B cell (primary cell): ENCODE measurements around the gene CRABP1. TPM values are rescaled to one million over a fixed set of nuclear protein-coding genes. Genes with fewer than 3 reads are reported as not detected.

ENCODE experiments used
- ATAC-seq: fragments of 200-7000 bp; cut with Tn5 transposase; one replicate; pipeline ENCODE4 v1.10.0; 2021; ENCODE audit warnings: low read depth, mild to moderate bottlenecking, moderate number of reproducible peaks, moderate library complexity
- CTCF ChIA-PET: fragments of 350-600 bp; sonication (Branson Sonifier 250); formaldehyde crosslinking; loops from one replicate; lab custom pipeline; 2021; ENCODE audit warnings: antibody characterized with exemption, inconsistent platforms; lab: Charles Lee
- POLR2A ChIA-PET: fragments of 350-600 bp; sonication (Branson Sonifier 250); formaldehyde crosslinking; loops from one replicate; lab custom pipeline; 2021; ENCODE audit warnings: antibody characterized with exemption; lab: Charles Lee
- DNase-seq: peaks from one replicate; pipeline ENCODE4 v3.0.0; 2013
- H2AFZ ChIP-seq: 2 replicates; pipeline ENCODE4 v1.6.1; 2012; ENCODE audit warnings: mild to moderate bottlenecking, low read depth, low read length; ENCODE audit not compliant: insufficient read depth, poor library complexity, severe bottlenecking
- H3K27ac ChIP-seq, 2 donors: 1 replicate in 1 of 2; 2 replicates in 1 of 2; pipeline ENCODE4 v1.5.1; 2012 to 2013; ENCODE audit warnings: low read length in 2 of 2, mild to moderate bottlenecking in 2 of 2, moderate library complexity in 1 of 2
- H3K27me3 ChIP-seq, 4 experiments: fragments of 200-600 bp in 1 of 4; sonication (generic) in 1 of 4; replicated peaks in 1 of 4; 1 replicate in 2 of 4; 2 replicates in 2 of 4; pipeline versions ENCODE4 v1.6.1 to v1.7.0; 2013 to 2016; ENCODE audit warnings: low read length in 3 of 4, mild to moderate bottlenecking in 2 of 4, mixed read lengths in 1 of 4, moderate library complexity in 1 of 4; ENCODE audit not compliant: insufficient read depth in 4 of 4, control insufficient read depth in 3 of 4; ENCODE audit errors: control extremely low read depth in 1 of 4
- H3K36me3 ChIP-seq, 2 experiments: replicated peaks in 1 of 2; 1 replicate in 1 of 2; 2 replicates in 1 of 2; pipeline versions ENCODE4 v1.6.1 to v1.7.1; 2013; ENCODE audit warnings: low read length in 1 of 2; ENCODE audit not compliant: insufficient read depth in 2 of 2, control insufficient read depth in 1 of 2; ENCODE audit errors: control extremely low read depth in 1 of 2, extremely low read depth in 1 of 2
- H3K4me1 ChIP-seq, 2 donors: fragments of 200-600 bp in 1 of 2; sonication (generic) in 1 of 2; 1 replicate in 1 of 2; 2 replicates in 1 of 2; pipeline versions ENCODE4 v1.5.1 to v1.6.1; 2013 to 2017; ENCODE audit warnings: low read length in 2 of 2; ENCODE audit not compliant: control insufficient read depth in 2 of 2, insufficient read depth in 2 of 2
- H3K4me2 ChIP-seq: replicated peaks from 2 replicates; pipeline ENCODE3; 2012; ENCODE audit warnings: mild to moderate bottlenecking, low read depth, low read length; ENCODE audit not compliant: poor library complexity, severe bottlenecking
- H3K4me3 ChIP-seq, 5 experiments: fragments of 200-600 bp in 1 of 5; sonication (generic) in 1 of 5; 1 replicate in 3 of 5; 2 replicates in 2 of 5; pipeline versions ENCODE4 v1.5.1 to v1.7.0; 2011 to 2016; ENCODE audit warnings: low read length in 4 of 5, mild to moderate bottlenecking in 4 of 5, low read depth in 2 of 5, control low read depth in 1 of 5, moderate library complexity in 1 of 5; ENCODE audit not compliant: insufficient read depth in 1 of 5; ENCODE audit errors: control extremely low read depth in 1 of 5, extremely low read depth in 1 of 5
- H3K79me2 ChIP-seq: fragments of 200-600 bp; sonication (generic); one replicate; pipeline ENCODE4 v1.6.0; 2016; ENCODE audit warnings: low read length; ENCODE audit not compliant: control insufficient read depth, insufficient read depth
- H3K9ac ChIP-seq: fragments of 200-600 bp; sonication (generic); 2 replicates; pipeline ENCODE4 v1.6.1; 2017; ENCODE audit warnings: mild to moderate bottlenecking, low read length, moderate library complexity
- H3K9me3 ChIP-seq, 3 donors: one replicate each; pipeline versions ENCODE4 v1.6.1 to v1.7.1; 2013; ENCODE audit warnings: low read length in 2 of 3; ENCODE audit not compliant: control insufficient read depth in 2 of 3, insufficient read depth in 1 of 3; ENCODE audit errors: control extremely low read depth in 1 of 3
- H4K20me1 ChIP-seq: 2 replicates; pipeline ENCODE4 v1.6.0; 2012; ENCODE audit warnings: mild to moderate bottlenecking, low read length; ENCODE audit not compliant: insufficient read depth, control insufficient read depth, poor library complexity, severe bottlenecking
- H3K27ac Mint-ChIP-seq: one replicate; pipeline ENCODE4 v1.8.0; 2021; ENCODE audit warnings: mixed read lengths
- H3K27me3 Mint-ChIP-seq: one replicate; pipeline ENCODE4 v1.8.0; 2021; ENCODE audit warnings: mixed read lengths
- H3K4me1 Mint-ChIP-seq: one replicate; pipeline ENCODE4 v1.8.0; 2021; ENCODE audit warnings: mixed read lengths
- H3K4me3 Mint-ChIP-seq: one replicate; pipeline ENCODE4 v1.8.0; 2021; ENCODE audit warnings: mixed read lengths
- H3K9me3 Mint-ChIP-seq: one replicate; pipeline ENCODE4 v1.8.0; 2022; ENCODE audit warnings: mixed read lengths; ENCODE audit not compliant: insufficient read depth
- EZH2 ChIP-seq: IDR thresholded peaks from 2 replicates; pipeline ENCODE4 v1.6.1; 2012; ENCODE audit warnings: borderline replicate concordance, low read depth, mild to moderate bottlenecking, moderate library complexity, low read length; ENCODE audit not compliant: insufficient read depth, poor library complexity, severe bottlenecking
- WGBS: methylation state at CpG from one replicate; pipeline ENCODE4 v1.1.5; 2013; ENCODE audit warnings: missing lambda C conversion rate; ENCODE audit not compliant: insufficient coverage; 5-methylcytosine and 5-hydroxymethylcytosine counted together
- intact Hi-C: fragments of 100-400 bp; cut with micrococcal nuclease; formaldehyde crosslinking; loops from one replicate; pipeline ENCODE4 v1.10.0; 2022
- polyA plus RNA-seq: library from polyadenylated mRNA; depleted of rRNA; stranded (reverse); fragments of >200 nt; gene quantifications from 2 replicates; pipeline ENCODE4 v1.2.3, GENCODE V29; 2012
- total RNA-seq, 2 donors: library from RNA; stranded (reverse); fragments of 120-200 nt in 1 of 2; gene quantifications; 1 replicate in 1 of 2; 2 replicates in 1 of 2; pipeline versions ENCODE4 v1.2.3 to v1.2.4, GENCODE V29; 2013 to 2022
- TF ChIP-seq, protein P1 (sequence below): fragments of 200-600 bp; IDR thresholded peaks from one replicate; pipeline ENCODE4 v1.8.0; 2022; ENCODE audit warnings: antibody characterized with exemption, mild to moderate bottlenecking

The CRABP1 gene
- total and polyA plus RNA-seq, 2 donors (not counting 1 experiment from before 2014, with no cell fraction given), result not detected

- WGBS, result under 1% methylated on average over 54 of the region's 55 CpGs
- Histone ChIP-seq H2AFZ (peak within 1 kb of the TSS; percentile 85), H3K27ac (peak within 1 kb of the TSS; percentile 41 to 74), H3K4me2 (peak within 1 kb of the TSS; percentile 82), H3K9ac (peak within 1 kb of the TSS; percentile 88), H3K27me3 (peaks cover 0 to 2% (median 0%) of the 10 kb centered on the region in 4 experiments), H3K9me3 (no peaks in the 10 kb centered on the region), H3K4me3 (peak within 1 kb of the TSS; percentile 64 to 85 (median 75)), H4K20me1 (no peaks in the 10 kb centered on the region), H3K4me1 (peaks cover 10 to 11% of the 10 kb centered on the region in 2 donors), H3K36me3 (no peaks in the 10 kb centered on the region), H3K79me2 (peaks cover 28% of the 10 kb centered on the region)
- peak; percentile 98 for ATAC-seq
- POLR2A ChIA-PET, result interaction anchor here (0.6 to 1.0 kb wide), 6 partner anchors 13 to 457 kb away, joined by 3 to 4 read pairs (median 3); partner anchors contain the start of genes DNAJA4 and IREB2
- peak; percentile 94 for DNase-seq
- Mint-ChIP-seq H3K27ac (peak within 1 kb of the TSS; percentile 93), H3K4me1 (peaks cover 21% of the 10 kb centered on the region), H3K27me3 (no peaks in the 10 kb centered on the region), H3K9me3 (no peaks in the 10 kb centered on the region), H3K4me3 (peak within 1 kb of the TSS; percentile 100)
- intact Hi-C loops, result loop anchor here (1.0 to 10.0 kb wide), 4 partner anchors 35 to 455 kb away; partner anchors contain the start of genes DNAJA4, IREB2 and PSMA4
- TF ChIP-seq EZH2, result no peak
- TF ChIP-seq, protein P1, sequence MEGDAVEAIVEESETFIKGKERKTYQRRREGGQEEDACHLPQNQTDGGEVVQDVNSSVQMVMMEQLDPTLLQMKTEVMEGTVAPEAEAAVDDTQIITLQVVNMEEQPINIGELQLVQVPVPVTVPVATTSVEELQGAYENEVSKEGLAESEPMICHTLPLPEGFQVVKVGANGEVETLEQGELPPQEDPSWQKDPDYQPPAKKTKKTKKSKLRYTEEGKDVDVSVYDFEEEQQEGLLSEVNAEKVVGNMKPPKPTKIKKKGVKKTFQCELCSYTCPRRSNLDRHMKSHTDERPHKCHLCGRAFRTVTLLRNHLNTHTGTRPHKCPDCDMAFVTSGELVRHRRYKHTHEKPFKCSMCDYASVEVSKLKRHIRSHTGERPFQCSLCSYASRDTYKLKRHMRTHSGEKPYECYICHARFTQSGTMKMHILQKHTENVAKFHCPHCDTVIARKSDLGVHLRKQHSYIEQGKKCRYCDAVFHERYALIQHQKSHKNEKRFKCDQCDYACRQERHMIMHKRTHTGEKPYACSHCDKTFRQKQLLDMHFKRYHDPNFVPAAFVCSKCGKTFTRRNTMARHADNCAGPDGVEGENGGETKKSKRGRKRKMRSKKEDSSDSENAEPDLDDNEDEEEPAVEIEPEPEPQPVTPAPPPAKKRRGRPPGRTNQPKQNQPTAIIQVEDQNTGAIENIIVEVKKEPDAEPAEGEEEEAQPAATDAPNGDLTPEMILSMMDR, result no peak
- CTCF ChIA-PET, result interaction anchor here (0.7 to 1.9 kb wide), 5 partner anchors 9 to 236 kb away, joined by 3 to 8 read pairs (median 3); no protein-coding TSS in a partner anchor
Measured at GRCh38 chr15:78299101-78299930, 40.8 kb upstream of the CRABP1 start, which contains the start of gene SKIC8. Gene SKIC8 (minus strand): TSS chr15:78299609. CDS start chr15:78295686, 3,923 bp downstream.

DNA sequence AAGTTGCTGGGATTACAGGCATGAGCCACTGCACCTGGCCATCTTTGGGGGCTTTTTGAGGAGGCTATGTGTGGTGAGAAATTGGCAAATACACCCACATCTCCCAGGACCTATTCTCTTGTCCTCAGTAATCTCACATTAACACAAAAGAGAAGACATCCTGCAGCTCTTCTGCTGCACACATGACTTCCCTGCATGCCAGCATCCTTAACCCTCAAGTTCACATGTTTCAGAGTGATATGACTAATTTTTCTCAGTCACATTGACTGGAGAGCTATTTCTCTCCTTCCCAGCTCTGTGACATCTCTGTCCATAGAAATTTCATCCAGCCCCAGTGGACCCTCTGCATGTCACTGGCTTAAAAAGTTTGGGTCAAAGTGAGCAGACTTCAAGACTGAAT is 38.8 kb upstream of the CRABP1 start:
- Histone ChIP-seq H3K4me1 (peaks cover 10 to 11% of the 10 kb centered on the region in 2 donors), H2AFZ (peak overlapping the region; percentile 40), H3K9ac (no peak overlapping the region), H3K27ac (no peak overlapping the region), H3K79me2 (peaks cover 16% of the 10 kb centered on the region), H3K36me3 (no peaks in the 10 kb centered on the region), H3K4me3 (no peak overlapping the region), H3K27me3 (peaks cover 0 to 5% (median 0%) of the 10 kb centered on the region in 4 experiments), H3K4me2 (no peak overlapping the region), H3K9me3 (no peaks in the 10 kb centered on the region), H4K20me1 (no peaks in the 10 kb centered on the region)
- CTCF ChIA-PET, result no interaction called here
- ATAC-seq (no peak), DNase-seq (no peak)
- Mint-ChIP-seq H3K9me3 (no peaks in the 10 kb centered on the region), H3K27ac (no peak overlapping the region), H3K4me3 (peak overlapping the region; percentile 51), H3K27me3 (peaks cover 8% of the 10 kb centered on the region), H3K4me1 (peaks cover 21% of the 10 kb centered on the region)
- POLR2A ChIA-PET, result no interaction called here
- intact Hi-C loops, result no loop called here
- no peak for TF ChIP-seq EZH2
- TF ChIP-seq, protein P1, result no peak
